GM21717 (cell line): ENCODE measurements around the gene NES.
A peak's percentile ranks its signal among the peaks of the same experiment; 100 is the strongest.

Source experiments
- ATAC-seq: cut with Tn5 transposase; IDR thresholded peaks from one replicate; pipeline ENCODE4 v1.9.1; 2021; ENCODE audit warnings: mild to moderate bottlenecking, moderate library complexity; ENCODE audit not compliant: unreplicated experiment

Gene NES

GRCh38 chr1:156705321-156705917 is 28.2 kb upstream of the NES start, which contains the start of gene CRABP2:
CRABP2 (minus strand) TSS chr1:156705583; CDS start chr1:156705446, 137 bp downstream.
- no peak for ATAC-seq

- no peak for ATAC-seq
Observed at GRCh38 chr1:156704930-156705320, 27.7 kb upstream of the NES start.

- ATAC-seq, result no peak
Observed at GRCh38 chr1:156704166-156704711, 27.0 kb upstream of the NES start.

GRCh38 chr1:156703741-156704140 is 26.5 kb upstream of the NES start:
- no peak for ATAC-seq

GRCh38 chr1:156703336-156703735 is 26.1 kb upstream of the NES start:
- no peak for ATAC-seq

- no peak for ATAC-seq
Observed at GRCh38 chr1:156700736-156701531, 23.7 kb upstream of the NES start.

- no peak for ATAC-seq
Observed at GRCh38 chr1:156698995-156699394, 21.8 kb upstream of the NES start.

- ATAC-seq, result no peak
Observed at GRCh38 chr1:156697481-156697880, 20.3 kb upstream of the NES start.

- ATAC-seq, result no peak
Observed at GRCh38 chr1:156696755-156697154, 19.5 kb upstream of the NES start.

- no peak for ATAC-seq
Observed at GRCh38 chr1:156694690-156694962, 17.4 kb upstream of the NES start.

GRCh38 chr1:156693848-156694689 is 16.9 kb upstream of the NES start:
- ATAC-seq, result no peak

GRCh38 chr1:156692925-156693847 is 16.0 kb upstream of the NES start:
- ATAC-seq, result no peak

GRCh38 chr1:156692441-156692924 is 15.3 kb upstream of the NES start:
- no peak for ATAC-seq

- no peak for ATAC-seq
Observed at GRCh38 chr1:156691665-156692440, 14.6 kb upstream of the NES start.

GRCh38 chr1:156691191-156691590 is 14.0 kb upstream of the NES start:
- ATAC-seq, result no peak

GRCh38 chr1:156690675-156691036 is 13.4 kb upstream of the NES start:
- ATAC-seq, result no peak

- ATAC-seq, result no peak
Observed at GRCh38 chr1:156689953-156690674, 12.9 kb upstream of the NES start.

- peak; percentile 67 for ATAC-seq
Observed at GRCh38 chr1:156689035-156689952, 12.1 kb upstream of the NES start.
